Medulla oblongata (tissue), 1 donor: ENCODE measurements around the gene ZNF771.
A peak's percentile ranks its signal among the peaks of the same experiment; 100 is the strongest.
"Not testable (repeated sequence)": the region's sequence is repeated elsewhere in the genome, so short reads cannot be mapped to it uniquely, and the experiment has no call there.

ENCODE experiments used
- DNase-seq: peaks from one replicate; pipeline ENCODE4 v3.0.0-alpha.2; 2015; ENCODE audit errors: extremely low spot score

The ZNF771 gene

GRCh38 chr16:30375864-30376263 lies 31.5 kb upstream of the ZNF771 start:
- no peak for DNase-seq

- DNase-seq: no peak
Observed at GRCh38 chr16:30376461-30376902, 30.9 kb upstream of the ZNF771 start.

GRCh38 chr16:30377050-30377811 lies 30.2 kb upstream of the ZNF771 start:
- no peak for DNase-seq

DNA sequence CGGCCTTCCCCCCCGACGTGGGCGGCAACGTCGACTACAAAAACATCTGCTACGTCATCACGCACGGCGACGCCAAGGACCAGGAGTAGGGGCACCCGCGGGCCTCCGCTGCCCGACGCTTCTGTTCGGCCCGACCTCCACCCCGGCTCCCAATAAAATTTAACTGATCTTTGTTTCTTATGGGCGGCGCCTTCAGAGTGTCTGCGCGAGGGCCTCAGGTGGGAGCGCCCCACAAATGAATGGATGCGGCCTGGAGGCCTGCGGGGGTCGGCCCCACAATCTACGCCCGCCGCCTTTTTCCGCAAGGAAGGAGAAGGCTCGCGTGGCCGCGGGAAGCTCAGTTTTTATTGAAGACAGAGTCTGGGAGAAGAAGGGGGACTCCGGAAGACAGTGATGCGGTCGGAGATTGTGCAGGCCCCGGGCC lies 29.6 kb upstream of the ZNF771 start:
- DNase-seq: peak; percentile 93

DNA sequence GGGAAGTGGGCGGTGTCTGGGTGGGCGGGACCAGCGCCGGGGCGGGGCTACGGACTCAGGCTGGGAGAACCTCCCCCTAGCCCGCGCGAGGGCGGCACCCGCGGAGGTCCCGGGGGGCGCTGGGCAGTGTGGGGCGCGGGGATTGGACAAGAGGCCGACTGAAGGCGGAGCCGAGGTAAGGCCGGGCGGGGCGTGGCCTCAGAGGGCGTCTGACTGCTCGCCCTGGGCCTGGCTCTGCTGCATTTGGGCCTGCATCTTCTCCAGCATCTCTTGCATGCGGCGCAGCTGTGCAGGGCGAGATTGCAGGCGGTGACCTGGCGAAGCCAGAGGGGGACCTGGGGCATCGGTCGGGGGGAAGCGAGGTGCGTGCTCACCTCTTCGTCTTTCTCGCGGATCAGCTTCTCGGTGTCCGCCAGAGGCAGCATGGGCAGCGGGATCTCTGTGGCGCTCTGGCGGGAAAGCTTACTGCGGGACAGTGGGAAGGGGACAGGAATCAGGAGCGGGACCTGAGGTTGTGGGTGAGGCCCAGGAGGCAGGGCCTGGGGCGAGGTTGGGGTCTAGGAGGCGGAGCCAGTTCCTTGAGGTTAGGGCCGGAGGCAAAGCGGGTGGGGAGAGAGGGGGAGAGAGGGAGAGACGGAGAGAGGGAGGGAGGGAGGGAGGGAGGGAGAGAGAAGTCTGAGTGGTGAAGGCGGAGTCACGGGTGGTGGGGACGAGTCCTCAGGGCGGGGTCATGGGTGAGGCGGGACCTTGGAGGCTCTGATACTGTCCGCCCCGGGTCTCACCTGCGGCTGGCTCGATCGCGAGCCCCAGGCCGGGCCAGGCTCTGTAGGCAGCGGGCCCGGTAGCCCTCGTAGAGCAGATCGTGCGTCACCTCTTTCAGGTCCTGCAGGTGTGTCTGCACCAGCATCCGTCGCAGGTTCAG lies 28.9 kb upstream of the ZNF771 start:
- DNase-seq: peak; percentile 99

DNA sequence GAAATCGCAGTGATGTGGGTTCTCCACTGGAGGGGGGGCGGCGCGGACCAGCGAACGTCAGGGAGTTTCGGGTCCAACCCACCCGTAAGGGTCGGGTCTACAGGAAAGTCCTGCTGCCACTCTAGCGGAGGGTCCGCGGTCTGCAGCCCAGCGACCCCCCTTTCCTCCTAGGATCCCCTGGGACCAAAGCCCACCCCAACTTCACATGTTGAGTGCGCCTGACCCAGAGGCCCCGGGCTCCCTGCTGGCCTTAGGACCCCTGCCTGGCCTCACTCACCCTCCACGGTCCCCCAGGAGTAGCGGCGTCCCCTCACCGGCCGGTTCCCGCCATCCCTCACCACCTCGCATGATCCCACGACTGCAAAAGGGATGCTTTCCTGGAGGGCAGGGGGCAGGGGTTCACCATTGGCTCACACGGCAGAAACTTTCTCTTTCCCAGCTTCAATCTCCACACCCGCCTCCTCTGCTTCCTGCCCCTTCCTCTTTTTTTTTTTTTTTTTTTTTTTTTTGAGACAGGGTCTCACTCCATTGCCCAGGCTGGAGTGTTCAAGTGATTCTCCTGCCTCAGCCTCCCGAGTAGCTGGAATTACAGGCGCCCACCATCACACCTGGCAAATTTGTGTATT lies 28.1 kb upstream of the ZNF771 start:
- no peak for DNase-seq

DNA sequence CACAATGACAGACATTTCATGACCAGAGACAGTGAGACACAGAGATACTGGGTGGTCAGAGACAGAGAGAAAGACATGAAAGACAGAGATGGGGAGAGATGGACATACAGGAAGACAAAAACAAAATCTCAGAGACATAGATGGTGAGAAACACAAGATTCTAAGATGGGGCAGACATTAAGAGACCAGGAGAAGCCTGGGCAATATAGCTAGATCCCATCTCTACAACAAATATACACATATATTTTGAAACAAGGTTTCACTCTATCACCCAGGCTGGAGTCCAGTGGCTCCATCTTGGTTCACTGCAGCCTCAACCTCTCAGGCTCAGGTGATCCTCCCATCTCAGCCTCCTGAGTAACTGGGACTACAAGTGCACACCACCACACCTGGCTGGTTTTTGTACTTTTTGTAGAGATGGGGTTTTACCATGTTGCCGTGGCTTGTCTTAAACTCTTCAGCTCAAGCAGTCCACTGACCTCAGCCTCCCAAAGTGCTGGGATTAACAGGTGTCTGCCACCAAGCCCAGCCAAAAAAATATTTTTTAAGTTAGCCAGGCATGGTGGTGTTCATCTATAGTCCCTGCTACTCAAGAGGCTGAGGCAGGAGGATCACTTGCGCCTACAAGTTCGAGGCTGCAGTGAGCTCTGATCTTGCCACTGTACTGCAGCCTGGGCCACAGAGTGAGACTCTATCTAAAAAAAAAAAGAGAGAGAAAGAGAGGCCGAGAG lies 27.2 kb upstream of the ZNF771 start:
- no peak for DNase-seq

GRCh38 chr16:30380803-30381208 lies 26.6 kb upstream of the ZNF771 start:
- DNase-seq: no peak

DNA sequence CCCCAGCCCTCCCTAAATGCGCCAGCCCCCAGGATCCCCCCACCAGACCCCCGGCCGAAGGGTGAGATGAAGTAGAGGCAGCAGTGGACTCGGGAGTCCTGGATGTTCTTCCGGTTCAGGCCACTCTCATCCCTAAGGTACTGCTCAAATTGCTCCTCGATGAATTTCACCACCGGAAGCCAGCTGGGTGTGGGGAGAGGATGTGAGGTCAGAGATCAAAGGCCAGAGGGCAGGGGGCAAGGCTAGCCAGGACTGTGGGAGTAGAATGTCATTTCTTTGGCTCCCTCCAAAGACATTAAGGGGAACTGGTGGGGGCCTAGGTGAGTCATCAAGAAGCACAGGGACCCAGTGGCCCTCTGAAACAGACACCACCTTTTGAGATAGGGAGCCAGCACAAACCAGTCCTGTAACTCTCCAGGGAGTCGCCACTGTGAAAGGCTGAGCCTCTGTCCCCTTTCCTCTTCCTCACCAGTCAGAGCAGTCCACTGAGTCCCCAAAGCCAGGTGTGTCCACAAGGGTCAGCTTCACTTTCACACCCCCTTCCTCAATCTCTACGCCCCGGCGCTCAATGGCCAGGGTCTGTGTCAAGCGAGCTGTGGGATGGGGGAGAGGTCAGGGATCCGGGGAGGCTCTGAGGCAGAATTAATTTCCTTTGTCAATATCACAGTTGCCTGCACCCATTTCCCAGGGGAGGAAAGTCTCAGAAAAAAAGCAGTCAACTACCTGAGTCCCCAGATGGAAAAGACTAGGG lies 25.9 kb upstream of the ZNF771 start:
- no peak for DNase-seq

- no peak for DNase-seq
Observed at GRCh38 chr16:30382111-30382881, 25.1 kb upstream of the ZNF771 start, which contains the start of gene SEPTIN1. Gene SEPTIN1 (minus strand): TSS chr16:30382561. CDS start chr16:30382542, 19 bp downstream.

GRCh38 chr16:30383521-30383920 lies 23.9 kb upstream of the ZNF771 start:
- DNase-seq: no peak

DNA sequence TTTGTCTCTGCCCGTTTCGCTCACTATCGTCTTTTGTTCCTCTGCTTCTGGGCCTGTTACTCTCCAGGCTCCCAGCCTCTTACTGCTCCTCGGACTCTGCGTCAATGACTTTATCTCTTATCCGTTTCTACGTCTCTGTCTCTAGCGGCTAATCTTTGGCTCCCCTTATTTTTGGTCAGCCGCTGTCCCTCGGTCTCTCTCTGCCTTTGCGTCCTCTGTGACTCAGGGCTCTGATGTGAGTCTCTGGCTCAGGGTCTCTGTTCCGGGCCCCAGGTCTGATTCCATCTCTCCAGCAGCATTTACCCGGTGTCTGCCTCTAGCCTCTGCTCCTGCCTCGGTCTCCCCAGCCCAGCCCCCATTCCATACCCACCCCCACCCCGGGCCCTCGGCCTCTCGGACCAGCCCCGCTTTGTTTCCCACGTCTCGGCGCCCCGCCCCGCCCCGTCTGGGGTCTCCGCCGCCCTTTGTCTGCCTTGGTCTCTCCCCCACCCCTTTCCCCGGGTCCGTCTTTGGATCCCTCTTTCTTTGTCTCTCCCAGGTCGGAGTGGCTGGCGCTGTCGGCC lies 12.7 kb upstream of the ZNF771 start:
- no peak for DNase-seq

- DNase-seq: peak; percentile 93
Observed at GRCh38 chr16:30395155-30395991, 12.0 kb upstream of the ZNF771 start, which contains the start of gene ZNF48. Gene ZNF48 (plus strand): TSS chr16:30395420. CDS start chr16:30395795, 375 bp downstream.

- no peak for DNase-seq
Observed at GRCh38 chr16:30395992-30396585, 11.3 kb upstream of the ZNF771 start.

DNA sequence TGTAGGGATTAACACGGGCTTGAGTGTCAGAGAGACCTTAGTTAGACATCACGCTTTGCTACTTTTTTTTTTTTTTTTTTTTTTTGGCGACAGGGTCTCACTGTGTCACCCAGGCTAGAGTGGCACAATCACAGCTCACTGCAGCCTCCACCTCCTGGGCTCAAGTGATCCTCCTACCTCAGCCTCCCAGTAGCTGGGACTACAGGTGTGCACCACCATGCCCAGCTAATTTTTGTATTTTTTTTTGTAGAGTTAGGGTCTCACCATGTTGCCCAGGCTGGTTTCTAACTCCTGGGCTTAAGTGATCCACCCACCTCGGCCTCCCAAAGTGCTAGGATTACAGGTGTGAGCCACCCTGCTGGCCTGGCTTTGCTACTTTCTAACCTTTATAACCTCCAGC lies 10.8 kb upstream of the ZNF771 start:
- DNase-seq: not testable (repeated sequence)

GRCh38 chr16:30397056-30397455 lies 10.3 kb upstream of the ZNF771 start:
- DNase-seq: no peak

GRCh38 chr16:30397776-30398660 lies 9.4 kb upstream of the ZNF771 start:
- no peak for DNase-seq
